OCI-LY1 (cell line): ENCODE data around the gene ZBTB5.

Source experiments
- H2AFZ ChIP-seq: fragments of 200-600 bp; sonication (generic), shearing (Covaris generic); 2 replicates; pipeline ENCODE4 v1.6.0; 2014; ENCODE audit warnings: antibody characterized with exemption, mild to moderate bottlenecking, low read length
- H3F3A ChIP-seq: fragments of 200-600 bp; sonication (generic), shearing (Covaris generic); 2 replicates; pipeline ENCODE4 v1.6.0; 2014; ENCODE audit warnings: mild to moderate bottlenecking, antibody characterized with exemption, low read length, moderate library complexity; ENCODE audit not compliant: insufficient read depth
- H3K27ac ChIP-seq: fragments of 200-600 bp; sonication (generic); 2 replicates; pipeline ENCODE4 v1.5.1; 2014; ENCODE audit warnings: low read length, mixed run types, mild to moderate bottlenecking, low read depth; ENCODE audit not compliant: poor library complexity, severe bottlenecking
- H3K27me3 ChIP-seq: fragments of 200-600 bp; sonication (generic); 2 replicates; pipeline ENCODE4 v1.6.0; 2014; ENCODE audit warnings: antibody characterized with exemption, mild to moderate bottlenecking, low read length, moderate library complexity; ENCODE audit not compliant: insufficient read depth
- H3K36me3 ChIP-seq: fragments of 200-600 bp; sonication (generic); 2 replicates; pipeline ENCODE4 v1.6.1; 2014; ENCODE audit warnings: mild to moderate bottlenecking, antibody characterized with exemption, low read length, moderate library complexity, mixed read lengths; ENCODE audit not compliant: insufficient read depth
- H3K4me1 ChIP-seq: fragments of 200-600 bp; sonication (generic); 2 replicates; pipeline ENCODE4 v1.5.1; 2014; ENCODE audit warnings: mild to moderate bottlenecking, low read length, moderate library complexity; ENCODE audit not compliant: insufficient read depth, severe bottlenecking
- H3K4me2 ChIP-seq: fragments of 200-600 bp; sonication (generic), shearing (Covaris generic); 2 replicates; pipeline ENCODE4 v1.6.1; 2014; ENCODE audit warnings: low read length
- H3K4me3 ChIP-seq: fragments of 200-600 bp; sonication (generic); 2 replicates; pipeline ENCODE4 v1.5.1; 2014; ENCODE audit warnings: low read length, low read depth, mild to moderate bottlenecking, mixed read lengths; ENCODE audit not compliant: poor library complexity, severe bottlenecking
- H3K79me2 ChIP-seq: fragments of 200-600 bp; shearing (Covaris generic); 2 replicates; pipeline ENCODE4 v1.6.1; 2016; ENCODE audit warnings: mixed run types, low read length, mixed read lengths; ENCODE audit not compliant: insufficient read depth
- H3K9ac ChIP-seq: fragments of 200-600 bp; sonication (generic), shearing (Covaris generic); 2 replicates; pipeline ENCODE4 v1.6.1; 2014; ENCODE audit warnings: mild to moderate bottlenecking, low read length, mixed read lengths
- H3K9me2 ChIP-seq: fragments of 200-600 bp; sonication (generic), shearing (Covaris generic); 2 replicates; pipeline ENCODE4 v1.6.1; 2014; ENCODE audit warnings: low read depth, mild to moderate bottlenecking, low read length, mixed read lengths
- H3K9me3 ChIP-seq: fragments of 200-600 bp; shearing (Covaris generic); 2 replicates; pipeline ENCODE4 v1.6.1; 2014; ENCODE audit warnings: low read length, mixed read lengths
- H4K20me1 ChIP-seq: fragments of 200-600 bp; sonication (generic), shearing (Covaris generic); 2 replicates; pipeline ENCODE4 v1.6.0; 2016; ENCODE audit warnings: mild to moderate bottlenecking, low read length; ENCODE audit not compliant: insufficient read depth
- CTCF ChIP-seq: fragments of 200-600 bp; sonication (generic), shearing (Covaris generic); IDR thresholded peaks from 2 replicates; pipeline ENCODE4 v1.5.1; 2017; ENCODE audit warnings: mild to moderate bottlenecking, antibody characterized with exemption, low read length, moderate library complexity, mixed read lengths
- EZH2 ChIP-seq: fragments of 200-600 bp; sonication (generic), shearing (Covaris generic); IDR thresholded peaks from 2 replicates; pipeline ENCODE4 v1.8.0; 2017; ENCODE audit warnings: borderline replicate concordance, mixed run types, mild to moderate bottlenecking, antibody characterized with exemption, low read length, moderate library complexity, mixed read lengths

ZBTB5 gene

GRCh38 chr9:37496020-37496419, 30.8 kb upstream of the ZBTB5 start:
- no peak overlapping the region for H2AFZ ChIP-seq
- no peaks in the 10 kb centered on the region for H3K27me3 ChIP-seq
- H4K20me1 ChIP-seq, result no peaks in the 10 kb centered on the region
- no peak overlapping the region for H3K9ac ChIP-seq
- no peak overlapping the region for H3K4me2 ChIP-seq
- peaks cover 93% of the 10 kb centered on the region for H3K36me3 ChIP-seq
- H3F3A ChIP-seq, result no peaks in the 10 kb centered on the region
- H3K4me3 ChIP-seq, result no peak overlapping the region
- H3K27ac ChIP-seq, result no peak overlapping the region
- no peaks in the 10 kb centered on the region for H3K9me3 ChIP-seq
- H3K9me2 ChIP-seq, result no peaks in the 10 kb centered on the region
- no peak for TF ChIP-seq CTCF
- no peak for TF ChIP-seq EZH2
- H3K79me2 ChIP-seq, result no peaks in the 10 kb centered on the region
- no peaks in the 10 kb centered on the region for H3K4me1 ChIP-seq

- Histone ChIP-seq H3K27ac (no peak overlapping the region), H2AFZ (no peak overlapping the region), H3K4me3 (no peak overlapping the region), H3F3A (no peaks in the 10 kb centered on the region), H3K27me3 (no peaks in the 10 kb centered on the region), H3K4me2 (no peak overlapping the region), H3K9me2 (no peaks in the 10 kb centered on the region), H3K9ac (no peak overlapping the region), H4K20me1 (no peaks in the 10 kb centered on the region), H3K9me3 (no peaks in the 10 kb centered on the region), H3K36me3 (peaks cover 93% of the 10 kb centered on the region), H3K4me1 (no peaks in the 10 kb centered on the region), H3K79me2 (no peaks in the 10 kb centered on the region)
- TF ChIP-seq CTCF (no peak), EZH2 (no peak)
Observed at GRCh38 chr9:37495571-37495970, 30.3 kb upstream of the ZBTB5 start.

- Histone ChIP-seq H4K20me1 (no peaks in the 10 kb centered on the region), H3K9ac (no peak overlapping the region), H3K9me3 (no peaks in the 10 kb centered on the region), H3K27ac (no peak overlapping the region), H3K4me1 (peaks cover 19% of the 10 kb centered on the region), H2AFZ (no peak overlapping the region), H3K4me3 (no peak overlapping the region), H3K4me2 (no peak overlapping the region), H3K79me2 (peaks cover 2% of the 10 kb centered on the region), H3F3A (no peaks in the 10 kb centered on the region), H3K36me3 (peaks cover 93% of the 10 kb centered on the region), H3K27me3 (no peaks in the 10 kb centered on the region), H3K9me2 (no peaks in the 10 kb centered on the region)
- TF ChIP-seq EZH2 (no peak), CTCF (no peak)
Observed at GRCh38 chr9:37491939-37492338, 26.7 kb upstream of the ZBTB5 start.
